Transverse colon (tissue), 4 donors: ENCODE measurements around the gene KBTBD4.

ENCODE experiments used
- EP300 ChIP-seq: sonication (generic); formaldehyde crosslinking; IDR thresholded peaks from one replicate; pipeline ENCODE4 v1.6.1; 2017; ENCODE audit warnings: antibody characterized with exemption, low read depth
- POLR2AphosphoS5 ChIP-seq, 3 donors: sonication (generic); formaldehyde crosslinking; IDR thresholded peaks; one replicate each; pipeline ENCODE4 v1.6.1; 2016; ENCODE audit warnings: antibody characterized with exemption in 3 of 3
- TF ChIP-seq, protein P1 (sequence below), 5 experiments: fragments of 200-600 bp in 3 of 5; fragments of 450-650 bp in 2 of 5; sonication (generic) in 3 of 5; IDR thresholded peaks; 1 replicate in 2 of 5; 2 replicates in 3 of 5; pipeline ENCODE4 v1.5.1; 2016 to 2017; ENCODE audit warnings: antibody characterized with exemption in 5 of 5, inconsistent platforms in 3 of 5, mild to moderate bottlenecking in 2 of 5, moderate library complexity in 1 of 5

DNA sequence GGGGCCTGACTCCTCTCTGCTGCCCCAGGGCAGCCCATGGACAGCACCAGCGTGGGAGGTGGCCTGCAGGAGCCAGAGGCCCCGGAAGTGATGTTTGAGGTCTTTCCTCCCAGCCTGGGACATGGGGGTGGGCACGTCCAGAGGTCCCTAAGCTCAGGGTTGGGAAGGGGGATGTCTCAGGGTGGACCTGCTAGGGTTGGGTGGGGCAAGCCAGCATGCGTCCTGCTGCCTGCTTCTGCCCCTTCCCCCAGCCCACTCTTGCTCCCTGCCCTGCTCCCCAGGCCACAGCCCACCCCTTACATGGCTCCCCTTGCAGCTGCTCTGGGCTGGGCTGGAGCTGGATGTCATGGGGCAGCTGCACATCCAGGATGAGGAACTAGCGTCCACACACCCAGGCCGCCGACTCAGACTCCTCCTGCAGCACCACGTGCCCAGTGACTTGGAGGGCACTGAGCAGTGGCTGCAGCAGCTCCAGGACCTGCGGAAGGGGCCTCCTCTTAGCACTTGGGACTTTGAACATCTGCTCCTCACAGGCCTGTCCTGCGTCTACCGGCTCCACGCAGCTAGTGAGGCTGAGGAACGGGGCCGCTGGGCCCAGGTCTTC lies 9.1 kb upstream of the KBTBD4 start:
- no peak for TF ChIP-seq EP300
- TF ChIP-seq, protein P1, sequence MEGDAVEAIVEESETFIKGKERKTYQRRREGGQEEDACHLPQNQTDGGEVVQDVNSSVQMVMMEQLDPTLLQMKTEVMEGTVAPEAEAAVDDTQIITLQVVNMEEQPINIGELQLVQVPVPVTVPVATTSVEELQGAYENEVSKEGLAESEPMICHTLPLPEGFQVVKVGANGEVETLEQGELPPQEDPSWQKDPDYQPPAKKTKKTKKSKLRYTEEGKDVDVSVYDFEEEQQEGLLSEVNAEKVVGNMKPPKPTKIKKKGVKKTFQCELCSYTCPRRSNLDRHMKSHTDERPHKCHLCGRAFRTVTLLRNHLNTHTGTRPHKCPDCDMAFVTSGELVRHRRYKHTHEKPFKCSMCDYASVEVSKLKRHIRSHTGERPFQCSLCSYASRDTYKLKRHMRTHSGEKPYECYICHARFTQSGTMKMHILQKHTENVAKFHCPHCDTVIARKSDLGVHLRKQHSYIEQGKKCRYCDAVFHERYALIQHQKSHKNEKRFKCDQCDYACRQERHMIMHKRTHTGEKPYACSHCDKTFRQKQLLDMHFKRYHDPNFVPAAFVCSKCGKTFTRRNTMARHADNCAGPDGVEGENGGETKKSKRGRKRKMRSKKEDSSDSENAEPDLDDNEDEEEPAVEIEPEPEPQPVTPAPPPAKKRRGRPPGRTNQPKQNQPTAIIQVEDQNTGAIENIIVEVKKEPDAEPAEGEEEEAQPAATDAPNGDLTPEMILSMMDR (IDR thresholded peaks at IDR 0.05): no peak
- TF ChIP-seq POLR2AphosphoS5 (IDR thresholded peaks at IDR 0.05): no peak
